GM23338 (cell line): ENCODE data around the gene ZNF774.

ENCODE experiments used
- CREB1 ChIP-seq: fragments of 250-450 bp; sonication (Bioruptor Pico); IDR thresholded peaks from 2 replicates; pipeline ENCODE4 v1.5.0; 2020; ENCODE audit warnings: low read depth, mild to moderate bottlenecking, moderate library complexity
- EZH2 ChIP-seq: fragments of 200-600 bp; sonication (generic); IDR thresholded peaks from one replicate; pipeline ENCODE4 v1.8.0; 2017; ENCODE audit warnings: antibody characterized with exemption, mild to moderate bottlenecking, low read depth; ENCODE audit not compliant: unreplicated experiment
- EZH2phosphoT487 ChIP-seq: fragments of 200-600 bp; sonication (generic); IDR thresholded peaks from one replicate; pipeline ENCODE4 v1.8.1; 2018; ENCODE audit warnings: antibody characterized with exemption; ENCODE audit not compliant: unreplicated experiment
- JUNB ChIP-seq: IDR thresholded peaks from one replicate; pipeline ENCODE4 v1.6.1; 2016; ENCODE audit warnings: antibody characterized with exemption; ENCODE audit not compliant: unreplicated experiment
- NANOG ChIP-seq: IDR thresholded peaks from 2 replicates; pipeline ENCODE4 v1.6.1; 2016; ENCODE audit warnings: antibody characterized with exemption, borderline replicate concordance
- POLR2AphosphoS5 ChIP-seq: IDR thresholded peaks from 2 replicates; pipeline ENCODE4 v1.6.1; 2016; ENCODE audit warnings: antibody characterized with exemption, low read depth
- ZNF114 ChIP-seq: fragments of 250-450 bp; sonication (Bioruptor Pico); IDR thresholded peaks from 2 replicates; pipeline ENCODE4 v1.5.0; 2020; ENCODE audit warnings: mild to moderate bottlenecking, moderate library complexity
- TF ChIP-seq, protein P1 (sequence below), 2 experiments: fragments of 200-600 bp in 1 of 2; sonication (generic) in 1 of 2; conservative IDR thresholded peaks; 2 replicates each; pipeline versions ENCODE4 v1.5.1 to v1.6.1; 2016 to 2017; ENCODE audit warnings: antibody characterized with exemption in 2 of 2, low read depth in 2 of 2, mild to moderate bottlenecking in 2 of 2, moderate library complexity in 1 of 2
- TF ChIP-seq, protein P2 (sequence below): IDR thresholded peaks from one replicate; pipeline ENCODE4 v1.6.1; 2018; ENCODE audit warnings: antibody characterized with exemption; ENCODE audit not compliant: unreplicated experiment
- TF ChIP-seq, protein P3 (sequence below): IDR thresholded peaks from 2 replicates; pipeline ENCODE4 v1.6.1; 2016; ENCODE audit warnings: antibody characterized with exemption

DNA sequence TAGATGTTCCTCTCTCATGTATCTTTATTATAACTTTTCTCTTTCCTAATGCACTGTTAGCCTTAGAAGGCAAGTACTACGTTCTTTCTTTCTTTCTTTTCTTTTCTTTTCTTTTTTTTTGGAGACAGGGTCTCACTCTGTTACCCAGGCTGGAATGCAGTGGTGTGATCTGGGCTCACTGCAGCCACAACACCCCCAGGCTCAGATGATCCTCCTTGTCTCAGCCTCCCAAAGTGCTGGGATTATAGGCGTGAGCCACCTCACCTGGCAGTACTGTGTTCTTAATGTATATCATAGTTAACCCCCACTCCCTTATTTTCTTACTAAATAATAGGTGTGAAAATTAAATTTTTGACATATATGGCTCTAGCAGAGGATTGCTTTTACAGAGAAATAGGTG, 59.1 kb downstream of the ZNF774 start:
- TF ChIP-seq, protein P1, sequence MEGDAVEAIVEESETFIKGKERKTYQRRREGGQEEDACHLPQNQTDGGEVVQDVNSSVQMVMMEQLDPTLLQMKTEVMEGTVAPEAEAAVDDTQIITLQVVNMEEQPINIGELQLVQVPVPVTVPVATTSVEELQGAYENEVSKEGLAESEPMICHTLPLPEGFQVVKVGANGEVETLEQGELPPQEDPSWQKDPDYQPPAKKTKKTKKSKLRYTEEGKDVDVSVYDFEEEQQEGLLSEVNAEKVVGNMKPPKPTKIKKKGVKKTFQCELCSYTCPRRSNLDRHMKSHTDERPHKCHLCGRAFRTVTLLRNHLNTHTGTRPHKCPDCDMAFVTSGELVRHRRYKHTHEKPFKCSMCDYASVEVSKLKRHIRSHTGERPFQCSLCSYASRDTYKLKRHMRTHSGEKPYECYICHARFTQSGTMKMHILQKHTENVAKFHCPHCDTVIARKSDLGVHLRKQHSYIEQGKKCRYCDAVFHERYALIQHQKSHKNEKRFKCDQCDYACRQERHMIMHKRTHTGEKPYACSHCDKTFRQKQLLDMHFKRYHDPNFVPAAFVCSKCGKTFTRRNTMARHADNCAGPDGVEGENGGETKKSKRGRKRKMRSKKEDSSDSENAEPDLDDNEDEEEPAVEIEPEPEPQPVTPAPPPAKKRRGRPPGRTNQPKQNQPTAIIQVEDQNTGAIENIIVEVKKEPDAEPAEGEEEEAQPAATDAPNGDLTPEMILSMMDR (conservative IDR thresholded peaks at IDR 0.05; ENCODE audit: low read depth in 2 of 2) = no peak
- TF ChIP-seq EZH2 (no peak), JUNB (no peak), CREB1 (CRISPR knock-in tag) (no peak), EZH2phosphoT487 (no peak), ZNF114 (CRISPR knock-in tag) (no peak), POLR2AphosphoS5 (no peak), NANOG (no peak)
- TF ChIP-seq, protein P2, sequence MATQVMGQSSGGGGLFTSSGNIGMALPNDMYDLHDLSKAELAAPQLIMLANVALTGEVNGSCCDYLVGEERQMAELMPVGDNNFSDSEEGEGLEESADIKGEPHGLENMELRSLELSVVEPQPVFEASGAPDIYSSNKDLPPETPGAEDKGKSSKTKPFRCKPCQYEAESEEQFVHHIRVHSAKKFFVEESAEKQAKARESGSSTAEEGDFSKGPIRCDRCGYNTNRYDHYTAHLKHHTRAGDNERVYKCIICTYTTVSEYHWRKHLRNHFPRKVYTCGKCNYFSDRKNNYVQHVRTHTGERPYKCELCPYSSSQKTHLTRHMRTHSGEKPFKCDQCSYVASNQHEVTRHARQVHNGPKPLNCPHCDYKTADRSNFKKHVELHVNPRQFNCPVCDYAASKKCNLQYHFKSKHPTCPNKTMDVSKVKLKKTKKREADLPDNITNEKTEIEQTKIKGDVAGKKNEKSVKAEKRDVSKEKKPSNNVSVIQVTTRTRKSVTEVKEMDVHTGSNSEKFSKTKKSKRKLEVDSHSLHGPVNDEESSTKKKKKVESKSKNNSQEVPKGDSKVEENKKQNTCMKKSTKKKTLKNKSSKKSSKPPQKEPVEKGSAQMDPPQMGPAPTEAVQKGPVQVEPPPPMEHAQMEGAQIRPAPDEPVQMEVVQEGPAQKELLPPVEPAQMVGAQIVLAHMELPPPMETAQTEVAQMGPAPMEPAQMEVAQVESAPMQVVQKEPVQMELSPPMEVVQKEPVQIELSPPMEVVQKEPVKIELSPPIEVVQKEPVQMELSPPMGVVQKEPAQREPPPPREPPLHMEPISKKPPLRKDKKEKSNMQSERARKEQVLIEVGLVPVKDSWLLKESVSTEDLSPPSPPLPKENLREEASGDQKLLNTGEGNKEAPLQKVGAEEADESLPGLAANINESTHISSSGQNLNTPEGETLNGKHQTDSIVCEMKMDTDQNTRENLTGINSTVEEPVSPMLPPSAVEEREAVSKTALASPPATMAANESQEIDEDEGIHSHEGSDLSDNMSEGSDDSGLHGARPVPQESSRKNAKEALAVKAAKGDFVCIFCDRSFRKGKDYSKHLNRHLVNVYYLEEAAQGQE = no peak
- TF ChIP-seq, protein P3, sequence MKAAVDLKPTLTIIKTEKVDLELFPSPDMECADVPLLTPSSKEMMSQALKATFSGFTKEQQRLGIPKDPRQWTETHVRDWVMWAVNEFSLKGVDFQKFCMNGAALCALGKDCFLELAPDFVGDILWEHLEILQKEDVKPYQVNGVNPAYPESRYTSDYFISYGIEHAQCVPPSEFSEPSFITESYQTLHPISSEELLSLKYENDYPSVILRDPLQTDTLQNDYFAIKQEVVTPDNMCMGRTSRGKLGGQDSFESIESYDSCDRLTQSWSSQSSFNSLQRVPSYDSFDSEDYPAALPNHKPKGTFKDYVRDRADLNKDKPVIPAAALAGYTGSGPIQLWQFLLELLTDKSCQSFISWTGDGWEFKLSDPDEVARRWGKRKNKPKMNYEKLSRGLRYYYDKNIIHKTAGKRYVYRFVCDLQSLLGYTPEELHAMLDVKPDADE = no peak
